Measurements from ENCODE around the gene LMNTD2. TPM values are rescaled to one million over a fixed set of nuclear protein-coding genes. Genes with fewer than 3 reads are reported as not detected.

The LMNTD2 gene
- total RNA-seq, 4 donors from 2014 or later: 0.95 to 5.5 (median 1.7) TPM

- ATAC-seq (ENCODE audit: low FRiP score) (peak; percentile 88), DNase-seq (ENCODE audit: low spot score) (peak; percentile 75)
- no peak for TF ChIP-seq CTCF (IDR thresholded peaks at IDR 0.05)
Measured at GRCh38 chr11:535519-536454, 24.8 kb downstream of the LMNTD2 start, which contains the start of gene HRAS. HRAS (minus strand) TSS chr11:535576.

GRCh38 chr11:535210-535518, 25.4 kb downstream of the LMNTD2 start:
- ATAC-seq (ENCODE audit: low FRiP score) (peak; percentile 13), DNase-seq (ENCODE audit: low spot score) (no peak)
- TF ChIP-seq CTCF (IDR thresholded peaks at IDR 0.05): no peak

GRCh38 chr11:534396-535209, 25.9 kb downstream of the LMNTD2 start:
- no peak for TF ChIP-seq CTCF (IDR thresholded peaks at IDR 0.05)

GRCh38 chr11:533586-534395, 26.7 kb downstream of the LMNTD2 start:
- TF ChIP-seq CTCF (IDR thresholded peaks at IDR 0.05): no peak
- ATAC-seq (ENCODE audit: low FRiP score) (no peak), DNase-seq (ENCODE audit: low spot score) (no peak)

More at GRCh38 chr11:534396-535209, 25.9 kb downstream of the LMNTD2 start:
- ATAC-seq (ENCODE audit: low FRiP score) (peak; percentile 0), DNase-seq (ENCODE audit: low spot score) (no peak)

GRCh38 chr11:532986-533585, 27.5 kb downstream of the LMNTD2 start:
- ATAC-seq (ENCODE audit: low FRiP score): no peak
- TF ChIP-seq CTCF (IDR thresholded peaks at IDR 0.05): no peak
- no peak for DNase-seq (ENCODE audit: low spot score)

- no peak for ATAC-seq (ENCODE audit: low FRiP score)
- no peak for DNase-seq (ENCODE audit: low spot score)
- no peak for TF ChIP-seq CTCF (IDR thresholded peaks at IDR 0.05)
Measured at GRCh38 chr11:532527-532985, 28.0 kb downstream of the LMNTD2 start.
